ENCODE measurements around the gene TYRO3. TPM values are rescaled to one million over a fixed set of nuclear protein-coding genes. Genes with fewer than 3 reads are reported as not detected.

TYRO3 gene
- total and polyA plus RNA-seq, 2 experiments from 2014 or later, result 17.2 to 26.3 TPM

GRCh38 chr15:41574158-41574557, 15.1 kb downstream of the TYRO3 start:
- Histone ChIP-seq H3K36me3 (no peaks in the 10 kb centered on the region), H3K27me3 (no peaks in the 10 kb centered on the region), H3K4me3 (no peak overlapping the region), H3K27ac (no peak overlapping the region), H3K9me3 (ENCODE audit: low read depth) (no peaks in the 10 kb centered on the region), H3K4me1 (ENCODE audit: low read depth) (no peaks in the 10 kb centered on the region)
- no peak for TF ChIP-seq CTCF (IDR thresholded peaks at IDR 0.05; ENCODE audit: low read depth, low read length)
- DNase-seq (ENCODE audit: low read depth in 1 of 2, low spot score in 1 of 2), result no peak

- H3K36me3 ChIP-seq, result no peaks in the 10 kb centered on the region
- DNase-seq (ENCODE audit: low read depth in 1 of 2, low spot score in 1 of 2), result no peak
These were observed 16.3 kb downstream of the TYRO3 start for GRCh38 chr15:41575282-41575681.

GRCh38 chr15:41577863-41578735, 19.1 kb downstream of the TYRO3 start:
- Histone ChIP-seq H3K36me3 (no peaks in the 10 kb centered on the region), H3K9me3 (ENCODE audit: low read depth) (no peaks in the 10 kb centered on the region)

More at GRCh38 chr15:41575282-41575681, 16.3 kb downstream of the TYRO3 start:
- H3K27ac ChIP-seq, result no peak overlapping the region
- no peak overlapping the region for H3K4me3 ChIP-seq
- H3K9me3 ChIP-seq (ENCODE audit: low read depth), result no peaks in the 10 kb centered on the region
- H3K4me1 ChIP-seq (ENCODE audit: low read depth), result no peaks in the 10 kb centered on the region
- no peaks in the 10 kb centered on the region for H3K27me3 ChIP-seq
- no peak for TF ChIP-seq CTCF (IDR thresholded peaks at IDR 0.05; ENCODE audit: low read depth, low read length)

GRCh38 chr15:41578736-41579383, 19.8 kb downstream of the TYRO3 start:
- Histone ChIP-seq H3K9me3 (ENCODE audit: low read depth) (no peaks in the 10 kb centered on the region), H3K27me3 (no peaks in the 10 kb centered on the region), H3K27ac (no peak overlapping the region), H3K36me3 (no peaks in the 10 kb centered on the region), H3K4me1 (ENCODE audit: low read depth) (no peaks in the 10 kb centered on the region), H3K4me3 (no peak overlapping the region)
- no peak for TF ChIP-seq CTCF (IDR thresholded peaks at IDR 0.05; ENCODE audit: low read depth, low read length)
- DNase-seq (ENCODE audit: low read depth in 1 of 2, low spot score in 1 of 2), result no peak

More at GRCh38 chr15:41577863-41578735, 19.1 kb downstream of the TYRO3 start:
- Histone ChIP-seq H3K27me3 (no peaks in the 10 kb centered on the region), H3K27ac (no peak overlapping the region), H3K4me3 (no peak overlapping the region), H3K4me1 (ENCODE audit: low read depth) (no peaks in the 10 kb centered on the region)
- DNase-seq (ENCODE audit: low read depth in 1 of 2, low spot score in 1 of 2), result no peak
- no peak for TF ChIP-seq CTCF (IDR thresholded peaks at IDR 0.05; ENCODE audit: low read depth, low read length)

- H3K4me3 ChIP-seq, result no peak overlapping the region
- H3K27ac ChIP-seq, result no peak overlapping the region
- H3K27me3 ChIP-seq, result no peaks in the 10 kb centered on the region
- H3K36me3 ChIP-seq, result no peaks in the 10 kb centered on the region
- TF ChIP-seq CTCF (IDR thresholded peaks at IDR 0.05; ENCODE audit: low read depth, low read length), result peak; percentile 20
- H3K4me1 ChIP-seq (ENCODE audit: low read depth), result no peaks in the 10 kb centered on the region
- peak in 1 of 2 donors; percentile 23 for DNase-seq (ENCODE audit: low read depth in 1 of 2, low spot score in 1 of 2)
- no peaks in the 10 kb centered on the region for H3K9me3 ChIP-seq (ENCODE audit: low read depth)
These were observed 22.1 kb downstream of the TYRO3 start for GRCh38 chr15:41581110-41581509.

Measured in cardiac muscle cell (in vitro differentiated cells and primary cell).